ENCODE results near the gene TSC22D4. TPM values are rescaled to one million over a fixed set of nuclear protein-coding genes. Genes with fewer than 3 reads are reported as not detected.
"Not testable (repeated sequence)": the region's sequence is repeated elsewhere in the genome, so short reads cannot be mapped to it uniquely, and the experiment has no call there.

TSC22D4 gene
- total RNA-seq, 3 donors from 2014 or later: 17.0 to 23.7 (median 19.7) TPM

- no peaks in the 10 kb centered on the region for H3K36me3 ChIP-seq
- no peak for TF ChIP-seq CTCF (IDR thresholded peaks at IDR 0.05)
- no peak for TF ChIP-seq POLR2A (IDR thresholded peaks at IDR 0.05)
- TF ChIP-seq POLR2AphosphoS5 (IDR thresholded peaks at IDR 0.05): no peak
- intact Hi-C loops (cut with DNase I; ENCODE audit: low total_unique reads): no loop called here
- H3K27ac ChIP-seq: no peak overlapping the region
- no peak overlapping the region for H3K4me3 ChIP-seq
- H3K9me3 ChIP-seq: no peaks in the 10 kb centered on the region
- H3K4me1 ChIP-seq: no peaks in the 10 kb centered on the region
- no peak for DNase-seq (ENCODE audit: low spot score in 2 of 2)
- no peaks in the 10 kb centered on the region for H3K27me3 ChIP-seq
Observed at GRCh38 chr7:100510437-100511239, 31.6 kb upstream of the TSC22D4 start.

GRCh38 chr7:100509231-100509630 is 30.2 kb upstream of the TSC22D4 start:
- intact Hi-C loops (cut with DNase I; ENCODE audit: low total_unique reads): no loop called here

GRCh38 chr7:100506356-100506923 is 27.4 kb upstream of the TSC22D4 start:
- Histone ChIP-seq H3K36me3 (no peaks in the 10 kb centered on the region), H3K4me1 (no peaks in the 10 kb centered on the region), H3K4me3 (no peak overlapping the region), H3K27me3 (no peaks in the 10 kb centered on the region), H3K27ac (no peak overlapping the region), H3K9me3 (no peaks in the 10 kb centered on the region)
- TF ChIP-seq POLR2AphosphoS5 (IDR thresholded peaks at IDR 0.05) (no peak), CTCF (IDR thresholded peaks at IDR 0.05) (no peak), POLR2A (IDR thresholded peaks at IDR 0.05) (no peak)
- no peak for DNase-seq (ENCODE audit: low spot score in 2 of 2)
- intact Hi-C loops (cut with DNase I; ENCODE audit: low total_unique reads): no loop called here

More at GRCh38 chr7:100509231-100509630, 30.2 kb upstream of the TSC22D4 start:
- TF ChIP-seq POLR2AphosphoS5 (IDR thresholded peaks at IDR 0.05): no peak
- no peak for TF ChIP-seq CTCF (IDR thresholded peaks at IDR 0.05)
- no peak for TF ChIP-seq POLR2A (IDR thresholded peaks at IDR 0.05)
- no peaks in the 10 kb centered on the region for H3K4me1 ChIP-seq
- H3K36me3 ChIP-seq: no peaks in the 10 kb centered on the region
- peak in 1 of 2 donors; percentile 59 for DNase-seq (ENCODE audit: low spot score in 2 of 2)
- peak overlapping the region in 1 of 2 donors; percentile 4 for H3K27ac ChIP-seq
- peak overlapping the region in 2 of 3 donors; percentile 17 to 24 for H3K4me3 ChIP-seq
- H3K27me3 ChIP-seq: no peaks in the 10 kb centered on the region
- no peaks in the 10 kb centered on the region for H3K9me3 ChIP-seq

- TF ChIP-seq POLR2A (IDR thresholded peaks at IDR 0.05): no peak
- no peak for TF ChIP-seq CTCF (IDR thresholded peaks at IDR 0.05)
- TF ChIP-seq POLR2AphosphoS5 (IDR thresholded peaks at IDR 0.05): no peak
- Histone ChIP-seq H3K4me1 (no peaks in the 10 kb centered on the region), H3K4me3 (no peak overlapping the region), H3K27ac (no peak overlapping the region), H3K9me3 (no peaks in the 10 kb centered on the region), H3K36me3 (no peaks in the 10 kb centered on the region), H3K27me3 (no peaks in the 10 kb centered on the region)
- intact Hi-C loops (cut with DNase I; ENCODE audit: low total_unique reads): no loop called here
- no peak for DNase-seq (ENCODE audit: low spot score in 2 of 2)
Observed at GRCh38 chr7:100504887-100505611, 26.0 kb upstream of the TSC22D4 start.

GRCh38 chr7:100504031-100504430 is 25.0 kb upstream of the TSC22D4 start:
- H3K27ac ChIP-seq; H3K27me3 ChIP-seq; H3K4me3 ChIP-seq; intact Hi-C loops (cut with DNase I; ENCODE audit: low total_unique reads); H3K9me3 ChIP-seq; H3K4me1 ChIP-seq; DNase-seq (ENCODE audit: low spot score in 2 of 2); H3K36me3 ChIP-seq: not testable (repeated sequence)

- DNase-seq (ENCODE audit: low spot score in 2 of 2); H3K36me3 ChIP-seq; intact Hi-C loops (cut with DNase I; ENCODE audit: low total_unique reads); H3K27me3 ChIP-seq; H3K4me3 ChIP-seq; H3K9me3 ChIP-seq; H3K27ac ChIP-seq; H3K4me1 ChIP-seq: not testable (repeated sequence)
Observed at GRCh38 chr7:100500743-100501142, 21.7 kb upstream of the TSC22D4 start.
